GM21447 (cell line): ENCODE results near the gene DDX20.
"Not testable (repeated sequence)": the region's sequence is repeated elsewhere in the genome, so short reads cannot be mapped to it uniquely, and the experiment has no call there.

Experiments
- ATAC-seq: cut with Tn5 transposase; IDR thresholded peaks from one replicate; pipeline ENCODE4 v1.9.1; 2021; ENCODE audit not compliant: unreplicated experiment

The DDX20 gene

GRCh38 chr1:111784273-111784901 is 28.7 kb downstream of the DDX20 start:
- no peak for ATAC-seq

- ATAC-seq, result no peak
Measured at GRCh38 chr1:111786669-111787207, 31.0 kb downstream of the DDX20 start.

- no peak for ATAC-seq
Measured at GRCh38 chr1:111789142-111789541, 33.4 kb downstream of the DDX20 start.

- ATAC-seq, result no peak
Measured at GRCh38 chr1:111789666-111790316, 34.1 kb downstream of the DDX20 start.

GRCh38 chr1:111791776-111792175 is 36.1 kb downstream of the DDX20 start:
- ATAC-seq, result no peak

GRCh38 chr1:111792249-111792648 is 36.5 kb downstream of the DDX20 start:
- ATAC-seq, result no peak

- ATAC-seq, result no peak
Measured at GRCh38 chr1:111793923-111794322, 38.2 kb downstream of the DDX20 start.

GRCh38 chr1:111795401-111795800 is 39.7 kb downstream of the DDX20 start:
- ATAC-seq, result no peak

- no peak for ATAC-seq
Measured at GRCh38 chr1:111798580-111798979, 42.9 kb downstream of the DDX20 start.

GRCh38 chr1:111799722-111800121 is 44.0 kb downstream of the DDX20 start:
- not testable (repeated sequence) for ATAC-seq

- ATAC-seq, result no peak
Measured at GRCh38 chr1:111801071-111801850, 45.6 kb downstream of the DDX20 start.

- no peak for ATAC-seq
Measured at GRCh38 chr1:111802110-111802509, 46.4 kb downstream of the DDX20 start.

- ATAC-seq, result no peak
Measured at GRCh38 chr1:111802984-111803383, 47.3 kb downstream of the DDX20 start.

GRCh38 chr1:111803951-111804350 is 48.2 kb downstream of the DDX20 start:
- no peak for ATAC-seq

GRCh38 chr1:111804776-111805175 is 49.1 kb downstream of the DDX20 start:
- ATAC-seq, result no peak

GRCh38 chr1:111805251-111805650 is 49.5 kb downstream of the DDX20 start:
- no peak for ATAC-seq

- no peak for ATAC-seq
Measured at GRCh38 chr1:111811891-111812290, 56.2 kb downstream of the DDX20 start.

- ATAC-seq, result no peak
Measured at GRCh38 chr1:111812306-111812705, 56.6 kb downstream of the DDX20 start.

- no peak for ATAC-seq
Measured at GRCh38 chr1:111813440-111814304, 58.0 kb downstream of the DDX20 start.

- ATAC-seq, result no peak
Measured at GRCh38 chr1:111814305-111814628, 58.6 kb downstream of the DDX20 start.

GRCh38 chr1:111814642-111815041 is 58.9 kb downstream of the DDX20 start:
- ATAC-seq, result no peak
